Cardiac fibroblast (primary cell): Measurements from ENCODE around the gene STK40.

Experiments used
- DNase-seq, 2 donors: peaks; one replicate each; pipeline versions ENCODE4 v3.0.0 to v3.0.0-alpha.2; 2010; ENCODE audit warnings: low read depth in 2 of 2
- H3K4me3 ChIP-seq, 2 donors: replicated peaks in 1 of 2; 1 replicate in 1 of 2; 2 replicates in 1 of 2; pipeline ENCODE4 v1.5.1; 2011; ENCODE audit warnings: low read depth in 2 of 2, low read length in 2 of 2, mild to moderate bottlenecking in 2 of 2, moderate library complexity in 1 of 2
- CTCF ChIP-seq: IDR thresholded peaks from one replicate; pipeline ENCODE4 v1.5.1; 2011; ENCODE audit warnings: low read depth, mild to moderate bottlenecking, low read length, inconsistent platforms

Gene STK40

GRCh38 chr1:36420409-36420808, 34.7 kb upstream of the STK40 start:
- peak; percentile 43 to 65 for DNase-seq
- H3K4me3 ChIP-seq, result no peak overlapping the region
- TF ChIP-seq CTCF, result no peak

GRCh38 chr1:36419569-36419968, 33.8 kb upstream of the STK40 start:
- H3K4me3 ChIP-seq, result no peak overlapping the region
- DNase-seq, result no peak
- no peak for TF ChIP-seq CTCF

- no peak for TF ChIP-seq CTCF
- DNase-seq, result no peak
- no peak overlapping the region for H3K4me3 ChIP-seq
Measured at GRCh38 chr1:36419140-36419539, 33.4 kb upstream of the STK40 start.

- DNase-seq, result no peak
- no peak for TF ChIP-seq CTCF
Measured at GRCh38 chr1:36417931-36418330, 32.2 kb upstream of the STK40 start.

GRCh38 chr1:36415661-36416326, 30.1 kb upstream of the STK40 start:
- no peak overlapping the region for H3K4me3 ChIP-seq
- no peak for TF ChIP-seq CTCF
- DNase-seq, result no peak

More at GRCh38 chr1:36417931-36418330, 32.2 kb upstream of the STK40 start:
- H3K4me3 ChIP-seq, result no peak overlapping the region

GRCh38 chr1:36414384-36414783, 28.7 kb upstream of the STK40 start:
- TF ChIP-seq CTCF, result no peak
- H3K4me3 ChIP-seq, result no peak overlapping the region
- no peak for DNase-seq
